PFSK-1 (cell line): ENCODE measurements around the gene ZFP14. TPM values are rescaled to one million over a fixed set of nuclear protein-coding genes. Genes with fewer than 3 reads are reported as not detected.
A peak's percentile ranks its signal among the peaks of the same experiment; 100 is the strongest.

Source experiments
- FOXP2 ChIP-seq: optimal IDR thresholded peaks from 2 replicates; pipeline ENCODE3; 2011; ENCODE audit warnings: borderline replicate concordance, control low read depth, inconsistent platforms; ENCODE audit not compliant: insufficient read depth; ENCODE audit errors: extremely low read length, extremely low read depth
- POLR2AphosphoS5 ChIP-seq: IDR thresholded peaks from 2 replicates; pipeline ENCODE4 v1.6.1; 2012; ENCODE audit warnings: low read depth, mild to moderate bottlenecking, control low read depth, low read length, moderate library complexity
- REST ChIP-seq, 2 experiments: IDR thresholded peaks; 2 replicates each; pipeline versions ENCODE4 v1.6.1 to v1.8.0; 2011 to 2012; ENCODE audit warnings: low read depth in 2 of 2, low read length in 2 of 2, control low read depth in 1 of 2, inconsistent platforms in 1 of 2, mild to moderate bottlenecking in 1 of 2, moderate library complexity in 1 of 2; ENCODE audit not compliant: insufficient read depth in 1 of 2
- SIN3A ChIP-seq: IDR thresholded peaks from 2 replicates; pipeline ENCODE4 v1.6.1; 2012; ENCODE audit warnings: mild to moderate bottlenecking, low read length, moderate library complexity, borderline replicate concordance; ENCODE audit not compliant: insufficient read depth
- TAF1 ChIP-seq: IDR thresholded peaks from 2 replicates; pipeline ENCODE4 v1.6.1; 2012; ENCODE audit warnings: low read length, control low read depth, borderline replicate concordance; ENCODE audit not compliant: insufficient read depth
- polyA plus RNA-seq: library from polyadenylated mRNA; unstranded; fragments of >200 nt; gene quantifications from one replicate; pipeline ENCODE4 v1.2.1, GENCODE V29; 2012; ENCODE audit warnings: low read depth, missing spikeins; ENCODE audit not compliant: insufficient read length

The ZFP14 gene
- 0.46 TPM for polyA plus RNA-seq

GRCh38 chr19:36378625-36379509 lies at the start of gene ZFP14:
ZFP14 (minus strand) TSS chr19:36379201; CDS start chr19:36367892, 11,309 bp downstream.
- TF ChIP-seq POLR2AphosphoS5 = peak; percentile 83
- peak; percentile 62; the same call in 1 of the 2 replicates for TF ChIP-seq SIN3A
- no peak for TF ChIP-seq TAF1
- peak; percentile 66 for TF ChIP-seq FOXP2

GRCh38 chr19:36423925-36424324 lies 44.9 kb upstream of the ZFP14 start:
- no peak for TF ChIP-seq TAF1
- TF ChIP-seq POLR2AphosphoS5 = no peak

GRCh38 chr19:36421749-36422481 lies 42.9 kb upstream of the ZFP14 start:
- TF ChIP-seq SIN3A = no peak
- TF ChIP-seq REST (IDR thresholded peaks at IDR 0.05; ENCODE audit: insufficient read depth in 1 of 2, low read depth in 2 of 2, low read length in 2 of 2) = no peak
- TF ChIP-seq POLR2AphosphoS5 = no peak
- TF ChIP-seq FOXP2 = no peak
- no peak for TF ChIP-seq TAF1

GRCh38 chr19:36420961-36421748 lies 42.2 kb upstream of the ZFP14 start:
- TF ChIP-seq REST (IDR thresholded peaks at IDR 0.05; ENCODE audit: insufficient read depth in 1 of 2, low read depth in 2 of 2, low read length in 2 of 2) (no peak), TAF1 (no peak), FOXP2 (no peak), SIN3A (no peak), POLR2AphosphoS5 (no peak)

- TF ChIP-seq TAF1 = peak; percentile 91; the same call in 1 of the 2 replicates
- no peak for TF ChIP-seq REST (IDR thresholded peaks at IDR 0.05; ENCODE audit: insufficient read depth in 1 of 2, low read depth in 2 of 2, low read length in 2 of 2)
- TF ChIP-seq FOXP2 = peak; percentile 89
- TF ChIP-seq POLR2AphosphoS5 = peak; percentile 90
- TF ChIP-seq SIN3A = no peak
Measured at GRCh38 chr19:36418287-36419001, 39.4 kb upstream of the ZFP14 start, which contains the start of gene ZFP82. ZFP82 (minus strand) TSS chr19:36418644; CDS start chr19:36409789, 8,855 bp downstream.
